ENCODE measurements around the gene DAZAP1. TPM values are rescaled to one million over a fixed set of nuclear protein-coding genes. Genes with fewer than 3 reads are reported as not detected.
"Not testable (repeated sequence)": the region's sequence is repeated elsewhere in the genome, so short reads cannot be mapped to it uniquely, and the experiment has no call there.

DAZAP1 gene
- total RNA-seq, 2 experiments from 2014 or later = 248 to 347 TPM

GRCh38 chr19:1418951-1419738, 11.8 kb downstream of the DAZAP1 start:
- H3K27me3 Mint-ChIP-seq = no peaks in the 10 kb centered on the region
- H3K4me3 Mint-ChIP-seq = no peak overlapping the region
- intact Hi-C loops (cut with DNase I, micrococcal nuclease) = no loop called here
- ChIA-PET CTCF (no interaction called here), POLR2A (no interaction called here)
- H3K4me1 Mint-ChIP-seq = peaks cover 28% of the 10 kb centered on the region
- peaks cover 43% of the 10 kb centered on the region for H3K36me3 Mint-ChIP-seq (ENCODE audit: low read depth)
- no peak overlapping the region for H3K27ac Mint-ChIP-seq
- H3K9me3 Mint-ChIP-seq (ENCODE audit: low read depth) = no peaks in the 10 kb centered on the region
- no peak for ATAC-seq
- DNase-seq = no peak

- not testable (repeated sequence) for DNase-seq; H3K9me3 Mint-ChIP-seq (ENCODE audit: low read depth)
- POLR2A ChIA-PET = interaction anchor here (0.5 kb wide), 1 partner anchor 20 kb away, joined by 3 read pairs; no protein-coding TSS in a partner anchor
Observed at GRCh38 chr19:1420085-1420484, 12.7 kb downstream of the DAZAP1 start.

GRCh38 chr19:1420590-1420989, 13.2 kb downstream of the DAZAP1 start:
- intact Hi-C loops (cut with DNase I, micrococcal nuclease) = no loop called here
- DNase-seq (no peak), ATAC-seq (no peak)
- peaks cover 47% of the 10 kb centered on the region for H3K36me3 Mint-ChIP-seq (ENCODE audit: low read depth)
- no peak overlapping the region for H3K4me3 Mint-ChIP-seq
- H3K27ac Mint-ChIP-seq = no peak overlapping the region
- ChIA-PET POLR2A (interaction anchor here (0.5 kb wide), 1 partner anchor 20 kb away, joined by 3 read pairs; no protein-coding TSS in a partner anchor), CTCF (interaction anchor here (0.6 to 0.7 kb wide), 2 partner anchors 17 to 141 kb away, joined by 4 read pairs; no protein-coding TSS in a partner anchor)
- H3K9me3 Mint-ChIP-seq (ENCODE audit: low read depth) = no peaks in the 10 kb centered on the region
- no peaks in the 10 kb centered on the region for H3K27me3 Mint-ChIP-seq
- peaks cover 15% of the 10 kb centered on the region for H3K4me1 Mint-ChIP-seq

More at GRCh38 chr19:1420085-1420484, 12.7 kb downstream of the DAZAP1 start:
- H3K4me3 Mint-ChIP-seq; H3K27ac Mint-ChIP-seq; H3K27me3 Mint-ChIP-seq; intact Hi-C loops (cut with DNase I, micrococcal nuclease); ATAC-seq: not testable (repeated sequence)
- Mint-ChIP-seq H3K36me3 (ENCODE audit: low read depth) (peaks cover 46% of the 10 kb centered on the region), H3K4me1 (peaks cover 20% of the 10 kb centered on the region)
- CTCF ChIA-PET = interaction anchor here (0.6 kb wide), 1 partner anchor 141 kb away, joined by 4 read pairs; no protein-coding TSS in a partner anchor

- no peak for ATAC-seq
- ChIA-PET CTCF (interaction anchor here (0.6 to 0.7 kb wide), 2 partner anchors 16 to 374 kb away, joined by 3 to 4 read pairs; no protein-coding TSS in a partner anchor), POLR2A (no interaction called here)
- no peak for DNase-seq
- H3K36me3 Mint-ChIP-seq (ENCODE audit: low read depth) = peaks cover 46% of the 10 kb centered on the region
- intact Hi-C loops (cut with DNase I, micrococcal nuclease) = no loop called here
- no peaks in the 10 kb centered on the region for H3K27me3 Mint-ChIP-seq
- H3K9me3 Mint-ChIP-seq (ENCODE audit: low read depth) = no peaks in the 10 kb centered on the region
- H3K4me3 Mint-ChIP-seq = no peak overlapping the region
- peaks cover 7% of the 10 kb centered on the region for H3K4me1 Mint-ChIP-seq
- peak overlapping the region; percentile 19 for H3K27ac Mint-ChIP-seq
Observed at GRCh38 chr19:1421218-1421957, 14.0 kb downstream of the DAZAP1 start.

GRCh38 chr19:1421958-1422305, 14.5 kb downstream of the DAZAP1 start:
- no peak overlapping the region for H3K27ac Mint-ChIP-seq
- no peak overlapping the region for H3K4me3 Mint-ChIP-seq
- ATAC-seq = no peak
- no peaks in the 10 kb centered on the region for H3K27me3 Mint-ChIP-seq
- peaks cover 6% of the 10 kb centered on the region for H3K4me1 Mint-ChIP-seq
- CTCF ChIA-PET = interaction anchor here (0.6 kb wide), 1 partner anchor 374 kb away, joined by 3 read pairs; no protein-coding TSS in a partner anchor
- no peaks in the 10 kb centered on the region for H3K9me3 Mint-ChIP-seq (ENCODE audit: low read depth)
- peaks cover 46% of the 10 kb centered on the region for H3K36me3 Mint-ChIP-seq (ENCODE audit: low read depth)
- POLR2A ChIA-PET = no interaction called here
- DNase-seq = no peak
- intact Hi-C loops (cut with DNase I, micrococcal nuclease) = no loop called here

GRCh38 chr19:1422360-1422759, 15.0 kb downstream of the DAZAP1 start:
- Mint-ChIP-seq H3K27me3 (no peaks in the 10 kb centered on the region), H3K4me1 (peaks cover 4% of the 10 kb centered on the region), H3K27ac (no peak overlapping the region), H3K4me3 (no peak overlapping the region), H3K9me3 (ENCODE audit: low read depth) (no peaks in the 10 kb centered on the region), H3K36me3 (ENCODE audit: low read depth) (peaks cover 44% of the 10 kb centered on the region)
- CTCF ChIA-PET = interaction anchor here (0.6 kb wide), 1 partner anchor 373 kb away, joined by 3 read pairs; no protein-coding TSS in a partner anchor
- DNase-seq (no peak), ATAC-seq (no peak)
- POLR2A ChIA-PET = no interaction called here
- intact Hi-C loops (cut with DNase I, micrococcal nuclease) = no loop called here

- no peaks in the 10 kb centered on the region for H3K4me1 Mint-ChIP-seq
- no peak overlapping the region for H3K27ac Mint-ChIP-seq
- ChIA-PET POLR2A (no interaction called here), CTCF (no interaction called here)
- ATAC-seq = no peak
- intact Hi-C loops (cut with DNase I, micrococcal nuclease) = no loop called here
- H3K4me3 Mint-ChIP-seq = no peak overlapping the region
- peaks cover 41% of the 10 kb centered on the region for H3K36me3 Mint-ChIP-seq (ENCODE audit: low read depth)
- no peaks in the 10 kb centered on the region for H3K9me3 Mint-ChIP-seq (ENCODE audit: low read depth)
- DNase-seq = no peak
- H3K27me3 Mint-ChIP-seq = no peaks in the 10 kb centered on the region
Observed at GRCh38 chr19:1422943-1423342, 15.6 kb downstream of the DAZAP1 start.

GRCh38 chr19:1423436-1424191, 16.2 kb downstream of the DAZAP1 start:
- ATAC-seq = no peak
- H3K4me1 Mint-ChIP-seq = no peaks in the 10 kb centered on the region
- no peak overlapping the region for H3K27ac Mint-ChIP-seq
- ChIA-PET POLR2A (no interaction called here), CTCF (no interaction called here)
- H3K9me3 Mint-ChIP-seq (ENCODE audit: low read depth) = no peaks in the 10 kb centered on the region
- H3K27me3 Mint-ChIP-seq = no peaks in the 10 kb centered on the region
- intact Hi-C loops (cut with DNase I, micrococcal nuclease) = no loop called here
- H3K4me3 Mint-ChIP-seq = no peak overlapping the region
- DNase-seq = no peak
- peaks cover 37% of the 10 kb centered on the region for H3K36me3 Mint-ChIP-seq (ENCODE audit: low read depth)

GRCh38 chr19:1424192-1424955, 17.0 kb downstream of the DAZAP1 start:
- peaks cover 31% of the 10 kb centered on the region for H3K36me3 Mint-ChIP-seq (ENCODE audit: low read depth)
- ChIA-PET POLR2A (no interaction called here), CTCF (interaction anchor here (0.5 kb wide), 1 partner anchor 12 kb away, joined by 3 read pairs; no protein-coding TSS in a partner anchor)
- intact Hi-C loops (cut with DNase I, micrococcal nuclease) = no loop called here
- DNase-seq (no peak), ATAC-seq (no peak)
- H3K4me1 Mint-ChIP-seq = no peaks in the 10 kb centered on the region
- H3K27me3 Mint-ChIP-seq = no peaks in the 10 kb centered on the region
- H3K27ac Mint-ChIP-seq = no peak overlapping the region
- H3K9me3 Mint-ChIP-seq (ENCODE audit: low read depth) = no peaks in the 10 kb centered on the region
- H3K4me3 Mint-ChIP-seq = no peak overlapping the region

- no peak overlapping the region for H3K4me3 Mint-ChIP-seq
- POLR2A ChIA-PET = no interaction called here
- peaks cover 26% of the 10 kb centered on the region for H3K36me3 Mint-ChIP-seq (ENCODE audit: low read depth)
- CTCF ChIA-PET = interaction anchor here (0.5 kb wide), 1 partner anchor 11 kb away, joined by 3 read pairs; no protein-coding TSS in a partner anchor
- ATAC-seq = no peak
- DNase-seq = no peak
- H3K9me3 Mint-ChIP-seq (ENCODE audit: low read depth) = no peaks in the 10 kb centered on the region
- no peaks in the 10 kb centered on the region for H3K27me3 Mint-ChIP-seq
- no peaks in the 10 kb centered on the region for H3K4me1 Mint-ChIP-seq
- intact Hi-C loops (cut with DNase I, micrococcal nuclease) = no loop called here
- no peak overlapping the region for H3K27ac Mint-ChIP-seq
Observed at GRCh38 chr19:1425102-1425837, 17.9 kb downstream of the DAZAP1 start.
